Omental fat pad (tissue), 4 donors: ENCODE results near the gene COMMD2. TPM values are rescaled to one million over a fixed set of nuclear protein-coding genes. Genes with fewer than 3 reads are reported as not detected.

Source experiments
- ATAC-seq: fragments of 150-250 bp; one replicate; pipeline ENCODE4 v1.9.1; 2016; ENCODE audit warnings: mild to moderate bottlenecking, moderate library complexity; ENCODE audit not compliant: low FRiP score
- DNase-seq: peaks from one replicate; pipeline ENCODE4 v3.0.0-alpha.2; 2019; ENCODE audit warnings: low spot score
- CTCF ChIP-seq, 3 donors: fragments of 450-650 bp; IDR thresholded peaks; one replicate each; pipeline ENCODE4 v1.5.1; 2016 to 2017; ENCODE audit warnings: antibody characterized with exemption in 3 of 3, mild to moderate bottlenecking in 3 of 3, moderate library complexity in 2 of 3
- small RNA-seq: library from RNA; depleted of rRNA; stranded (forward); fragments of <200 nt; gene quantifications from one replicate; pipeline ENCODE3, GENCODE V24; 2016
- total RNA-seq, 4 donors: library from RNA; depleted of rRNA; stranded (reverse); fragments of >200 nt; gene quantifications; one replicate each; pipeline ENCODE4 v1.1.0, GENCODE V29; 2016

The COMMD2 gene
- total RNA-seq, 4 donors from 2014 or later: 13.1 to 34.8 (median 19.5) TPM

- no peak for TF ChIP-seq CTCF (IDR thresholded peaks at IDR 0.05)
- ATAC-seq (no peak), DNase-seq (no peak)
Observed at GRCh38 chr3:149706905-149707304, 45.4 kb downstream of the COMMD2 start.

- ATAC-seq: no peak
- no peak for TF ChIP-seq CTCF (IDR thresholded peaks at IDR 0.05)
- no peak for DNase-seq
Observed at GRCh38 chr3:149705416-149705815, 46.9 kb downstream of the COMMD2 start.

- TF ChIP-seq CTCF (IDR thresholded peaks at IDR 0.05): no peak
- no peak for ATAC-seq
- DNase-seq: no peak
Observed at GRCh38 chr3:149703466-149703865, 48.8 kb downstream of the COMMD2 start.

GRCh38 chr3:149702691-149703441, 49.4 kb downstream of the COMMD2 start:
- DNase-seq (no peak), ATAC-seq (no peak)
- TF ChIP-seq CTCF (IDR thresholded peaks at IDR 0.05): no peak

- no peak for TF ChIP-seq CTCF (IDR thresholded peaks at IDR 0.05)
- DNase-seq: no peak
- ATAC-seq: no peak
Observed at GRCh38 chr3:149701977-149702350, 50.3 kb downstream of the COMMD2 start.

- no peak for ATAC-seq
- DNase-seq: no peak
- TF ChIP-seq CTCF (IDR thresholded peaks at IDR 0.05): no peak
Observed at GRCh38 chr3:149701206-149701976, 50.9 kb downstream of the COMMD2 start.

Small RNAs within 50 kb of the gene (small RNA-seq; reads per million reads assigned to genes)
- not detected for gene RNU6-507P

Other genes starting within 250 kb of the COMMD2 start
- 100 to 1,000 TPM in 1 of 4 donors, 10 to 100 TPM in 3; 57.4 to 130 (median 77.7) TPM for gene WWTR1, start 94.5 kb downstream of the COMMD2 start, total RNA-seq
- gene ANKUB1, start 40.1 kb upstream of the COMMD2 start, total RNA-seq: not detected
- gene RNF13, start 60.7 kb upstream of the COMMD2 start, total RNA-seq: 100 to 1,000 TPM in 2 of 4 donors, 10 to 100 TPM in 2; 77.7 to 105 (median 95.9) TPM
- gene PFN2, start 218.4 kb upstream of the COMMD2 start, total RNA-seq: 10 to 100 TPM; 26.0 to 53.1 (median 30.2) TPM